NK-92 (cell line): ENCODE results near the gene NGEF.
"Not testable (repeated sequence)": the region's sequence is repeated elsewhere in the genome, so short reads cannot be mapped to it uniquely, and the experiment has no call there.

Source experiments
- DNase-seq: peaks from one replicate; lab custom pipeline; 2025; ENCODE audit not compliant: unreplicated experiment; lab: John Stamatoyannopoulos, UW

NGEF gene

GRCh38 chr2:233013027-233013461, at the start of gene NGEF:
NGEF (minus strand) TSS chr2:233013256; CDS start chr2:232974890, 38,366 bp downstream.
- DNase-seq = no peak

GRCh38 chr2:233062451-233062850, 49.4 kb upstream of the NGEF start:
- DNase-seq = no peak

GRCh38 chr2:233061591-233062450, 48.8 kb upstream of the NGEF start:
- DNase-seq = no peak

GRCh38 chr2:233060980-233061590, 48.0 kb upstream of the NGEF start:
- DNase-seq = no peak

GRCh38 chr2:233060501-233060979, 47.5 kb upstream of the NGEF start:
- no peak for DNase-seq

- no peak for DNase-seq
Measured at GRCh38 chr2:233059797-233060500, 46.9 kb upstream of the NGEF start, which contains the start of gene INPP5D. INPP5D (plus strand) TSS chr2:233060342; CDS start chr2:233060479, 137 bp downstream.

- no peak for DNase-seq
Measured at GRCh38 chr2:233059547-233059796, 46.4 kb upstream of the NGEF start.

- no peak for DNase-seq
Measured at GRCh38 chr2:233058717-233059546, 45.9 kb upstream of the NGEF start.

GRCh38 chr2:233056961-233057605, 44.0 kb upstream of the NGEF start:
- DNase-seq = no peak

- no peak for DNase-seq
Measured at GRCh38 chr2:233055362-233055761, 42.3 kb upstream of the NGEF start.

- DNase-seq = no peak
Measured at GRCh38 chr2:233053928-233054784, 41.1 kb upstream of the NGEF start.

GRCh38 chr2:233052517-233052916, 39.5 kb upstream of the NGEF start:
- DNase-seq = not testable (repeated sequence)

GRCh38 chr2:233051241-233052149, 38.4 kb upstream of the NGEF start:
- DNase-seq = no peak

GRCh38 chr2:233049194-233049761, 36.2 kb upstream of the NGEF start:
- no peak for DNase-seq

- no peak for DNase-seq
Measured at GRCh38 chr2:233048569-233049193, 35.6 kb upstream of the NGEF start.

- DNase-seq = no peak
Measured at GRCh38 chr2:233047667-233048066, 34.6 kb upstream of the NGEF start.

- no peak for DNase-seq
Measured at GRCh38 chr2:233047206-233047605, 34.1 kb upstream of the NGEF start.
